Glutamatergic neuron (in vitro differentiated cells): ENCODE measurements around the gene BCS1L. TPM values are rescaled to one million over a fixed set of nuclear protein-coding genes. Genes with fewer than 3 reads are reported as not detected.
"Not testable (repeated sequence)": the region's sequence is repeated elsewhere in the genome, so short reads cannot be mapped to it uniquely, and the experiment has no call there.

Source experiments
- DNase-seq: peaks from one replicate; pipeline ENCODE4 v3.0.0; 2022
- H3K27ac Mint-ChIP-seq: one replicate; pipeline ENCODE4 v1.8.0; 2020; ENCODE audit warnings: mild to moderate bottlenecking, mixed read lengths, inconsistent platforms; ENCODE audit not compliant: unreplicated experiment
- H3K27me3 Mint-ChIP-seq: one replicate; pipeline ENCODE4 v1.8.0; 2020; ENCODE audit warnings: mild to moderate bottlenecking, moderate library complexity, mixed read lengths, inconsistent platforms; ENCODE audit not compliant: unreplicated experiment
- H3K36me3 Mint-ChIP-seq: one replicate; pipeline ENCODE4 v1.8.0; 2020; ENCODE audit warnings: mild to moderate bottlenecking, mixed read lengths, inconsistent platforms; ENCODE audit not compliant: unreplicated experiment
- H3K4me1 Mint-ChIP-seq: one replicate; pipeline ENCODE4 v1.8.0; 2020; ENCODE audit warnings: mild to moderate bottlenecking, low read depth, mixed read lengths, inconsistent platforms; ENCODE audit not compliant: unreplicated experiment
- H3K4me3 Mint-ChIP-seq: one replicate; pipeline ENCODE4 v1.8.0; 2020; ENCODE audit warnings: mild to moderate bottlenecking, mixed read lengths, inconsistent platforms; ENCODE audit not compliant: unreplicated experiment
- H3K9me3 Mint-ChIP-seq: one replicate; pipeline ENCODE4 v1.8.0; 2020; ENCODE audit warnings: mild to moderate bottlenecking, moderate library complexity, mixed read lengths, inconsistent platforms; ENCODE audit not compliant: unreplicated experiment
- total RNA-seq: library from RNA; stranded (reverse); fragmentation: NEBNext Ultra II Directional; extraction: Animal tissue kit (Norgen Biotek cat#: 25700); gene quantifications from one replicate; pipeline ENCODE4 v1.2.1, GENCODE V29; 2021; ENCODE audit not compliant: unreplicated experiment
- TF ChIP-seq, protein P1 (sequence below): fragments of 200-600 bp; sonication (generic); IDR thresholded peaks from one replicate; pipeline ENCODE4 v1.5.0; 2021; ENCODE audit not compliant: partially characterized antibody, unreplicated experiment

Gene BCS1L
- total RNA-seq, 1 donor from 2014 or later: 59.8 TPM

GRCh38 chr2:218687400-218688060 is 28.0 kb downstream of the BCS1L start:
- H3K27me3 Mint-ChIP-seq: not testable (repeated sequence)
- TF ChIP-seq, protein P1, sequence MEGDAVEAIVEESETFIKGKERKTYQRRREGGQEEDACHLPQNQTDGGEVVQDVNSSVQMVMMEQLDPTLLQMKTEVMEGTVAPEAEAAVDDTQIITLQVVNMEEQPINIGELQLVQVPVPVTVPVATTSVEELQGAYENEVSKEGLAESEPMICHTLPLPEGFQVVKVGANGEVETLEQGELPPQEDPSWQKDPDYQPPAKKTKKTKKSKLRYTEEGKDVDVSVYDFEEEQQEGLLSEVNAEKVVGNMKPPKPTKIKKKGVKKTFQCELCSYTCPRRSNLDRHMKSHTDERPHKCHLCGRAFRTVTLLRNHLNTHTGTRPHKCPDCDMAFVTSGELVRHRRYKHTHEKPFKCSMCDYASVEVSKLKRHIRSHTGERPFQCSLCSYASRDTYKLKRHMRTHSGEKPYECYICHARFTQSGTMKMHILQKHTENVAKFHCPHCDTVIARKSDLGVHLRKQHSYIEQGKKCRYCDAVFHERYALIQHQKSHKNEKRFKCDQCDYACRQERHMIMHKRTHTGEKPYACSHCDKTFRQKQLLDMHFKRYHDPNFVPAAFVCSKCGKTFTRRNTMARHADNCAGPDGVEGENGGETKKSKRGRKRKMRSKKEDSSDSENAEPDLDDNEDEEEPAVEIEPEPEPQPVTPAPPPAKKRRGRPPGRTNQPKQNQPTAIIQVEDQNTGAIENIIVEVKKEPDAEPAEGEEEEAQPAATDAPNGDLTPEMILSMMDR: peak; percentile 74

DNA sequence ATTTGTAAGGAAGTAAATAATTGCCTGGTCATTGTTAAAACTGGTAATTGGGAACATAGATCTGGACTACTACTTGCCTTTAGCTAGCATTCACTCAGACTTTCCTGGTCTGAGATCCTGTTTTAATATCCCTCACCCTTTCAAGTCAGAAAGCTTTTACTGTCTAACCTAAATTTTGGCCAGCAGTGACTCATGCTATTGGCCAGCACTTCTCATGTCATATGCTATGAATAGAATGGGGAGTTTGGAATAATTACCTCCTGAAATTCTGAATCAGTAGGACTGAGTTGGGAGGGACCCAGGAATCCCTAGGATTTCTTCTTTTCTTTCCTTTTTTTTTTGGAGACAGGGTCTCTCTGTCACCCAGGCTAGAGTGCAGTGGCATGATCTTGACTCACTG is 31.8 kb downstream of the BCS1L start:
- TF ChIP-seq, protein P1: no peak
- peaks cover 2% of the 10 kb centered on the region for H3K9me3 Mint-ChIP-seq
- H3K27me3 Mint-ChIP-seq: no peaks in the 10 kb centered on the region
- no peak for DNase-seq
- peaks cover 3% of the 10 kb centered on the region for H3K4me1 Mint-ChIP-seq
- no peak overlapping the region for H3K27ac Mint-ChIP-seq
- H3K4me3 Mint-ChIP-seq: no peak overlapping the region
- no peaks in the 10 kb centered on the region for H3K36me3 Mint-ChIP-seq

More at GRCh38 chr2:218687400-218688060, 28.0 kb downstream of the BCS1L start:
- H3K27ac Mint-ChIP-seq, H3K9me3 Mint-ChIP-seq, H3K4me1 Mint-ChIP-seq, H3K4me3 Mint-ChIP-seq, H3K36me3 Mint-ChIP-seq: not testable (repeated sequence)
- peak; percentile 49 for DNase-seq

DNA sequence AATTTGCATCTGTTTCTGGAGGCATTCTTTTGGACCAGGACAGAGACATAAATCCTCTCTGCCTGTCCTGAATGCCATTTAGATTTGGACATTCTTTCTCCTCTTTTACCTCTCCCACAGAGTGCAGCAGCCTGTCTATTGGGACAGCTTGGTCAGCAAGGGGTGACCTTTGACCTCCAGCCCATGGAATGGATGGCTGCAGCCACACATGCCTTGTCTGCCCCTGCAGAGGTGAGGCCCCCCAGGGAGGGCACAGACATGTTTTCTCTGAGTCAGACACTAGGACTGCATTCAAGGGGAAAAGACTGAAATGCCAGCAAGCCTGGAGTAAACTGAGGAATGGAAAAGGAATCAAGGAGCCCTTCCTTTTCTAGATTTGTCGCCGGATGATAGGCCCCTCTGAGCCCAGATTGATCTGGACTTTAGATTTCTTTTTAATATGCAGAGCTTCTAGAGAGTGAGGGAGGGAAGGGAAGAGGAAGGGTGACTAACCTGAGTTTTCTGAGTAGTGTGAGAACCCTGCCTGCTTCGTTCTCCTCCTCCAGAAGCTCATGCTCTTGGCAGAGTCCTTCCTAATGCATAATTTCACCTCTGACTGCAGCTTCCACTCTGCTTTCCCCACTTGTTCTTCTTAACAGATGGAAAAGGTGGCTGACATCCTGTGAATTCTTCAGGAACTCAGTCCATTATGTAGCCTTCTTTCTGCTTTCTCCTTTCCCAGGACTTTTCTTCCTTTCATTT is 35.1 kb downstream of the BCS1L start:
- Mint-ChIP-seq H3K9me3 (peaks cover 3% of the 10 kb centered on the region), H3K36me3 (no peaks in the 10 kb centered on the region), H3K4me3 (no peak overlapping the region), H3K4me1 (peaks cover 3% of the 10 kb centered on the region), H3K27ac (no peak overlapping the region), H3K27me3 (no peaks in the 10 kb centered on the region)
- TF ChIP-seq, protein P1: no peak
- peak; percentile 31 for DNase-seq

DNA sequence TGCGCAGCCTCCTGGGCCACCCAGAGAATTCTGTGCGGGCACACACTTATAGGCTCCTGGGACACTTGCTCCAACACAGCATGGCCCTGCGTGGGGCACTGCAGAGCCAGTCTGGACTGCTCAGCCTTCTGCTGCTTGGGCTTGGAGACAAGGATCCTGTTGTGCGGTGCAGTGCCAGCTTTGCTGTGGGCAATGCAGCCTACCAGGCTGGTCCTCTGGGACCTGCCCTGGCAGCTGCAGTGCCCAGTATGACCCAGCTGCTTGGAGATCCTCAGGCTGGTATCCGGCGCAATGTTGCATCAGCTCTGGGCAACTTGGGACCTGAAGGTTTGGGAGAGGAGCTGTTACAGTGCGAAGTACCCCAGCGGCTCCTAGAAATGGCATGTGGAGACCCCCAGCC is 39.4 kb downstream of the BCS1L start:
- no peak for DNase-seq
- Mint-ChIP-seq H3K4me1 (peaks cover 3% of the 10 kb centered on the region), H3K4me3 (no peak overlapping the region), H3K27me3 (peaks cover 4% of the 10 kb centered on the region), H3K9me3 (peaks cover 2% of the 10 kb centered on the region), H3K36me3 (no peaks in the 10 kb centered on the region), H3K27ac (no peak overlapping the region)
- TF ChIP-seq, protein P1: no peak

- TF ChIP-seq, protein P1: no peak
- no peaks in the 10 kb centered on the region for H3K4me1 Mint-ChIP-seq
- peaks cover 4% of the 10 kb centered on the region for H3K27me3 Mint-ChIP-seq
- DNase-seq: no peak
- H3K27ac Mint-ChIP-seq: no peak overlapping the region
- H3K36me3 Mint-ChIP-seq: no peaks in the 10 kb centered on the region
- no peak overlapping the region for H3K4me3 Mint-ChIP-seq
- H3K9me3 Mint-ChIP-seq: no peaks in the 10 kb centered on the region
These were observed 42.3 kb downstream of the BCS1L start for GRCh38 chr2:218701806-218702205.
